Neural cell (in vitro differentiated cells): ENCODE results near the gene BICRAL. TPM values are rescaled to one million over a fixed set of nuclear protein-coding genes. Genes with fewer than 3 reads are reported as not detected.

Source experiments
- H2AFZ ChIP-seq: fragments of 200-600, 300-800 bp; sonication (generic), shearing (Covaris generic); 2 replicates; pipeline ENCODE4 v1.6.0; 2014; ENCODE audit warnings: low read depth, mild to moderate bottlenecking, antibody characterized with exemption, low read length, moderate library complexity
- H3F3A ChIP-seq: fragments of 200-600 bp; shearing (Covaris generic); 2 replicates; pipeline ENCODE4 v1.6.1; 2016; ENCODE audit warnings: mild to moderate bottlenecking, moderate library complexity, mixed read lengths, antibody characterized with exemption, low read length; ENCODE audit not compliant: insufficient read depth, poor library complexity, severe bottlenecking
- H3K27ac ChIP-seq: fragments of 200-600, 300-800 bp; sonication (generic), shearing (Covaris generic); 2 replicates; pipeline ENCODE4 v1.5.1; 2014; ENCODE audit warnings: mild to moderate bottlenecking, low read length, moderate library complexity
- H3K27me3 ChIP-seq: fragments of 300-800, 200-600 bp; sonication (generic), shearing (Covaris generic); 2 replicates; pipeline ENCODE4 v1.6.0; 2014; ENCODE audit warnings: mild to moderate bottlenecking, low read depth, low read length, moderate library complexity; ENCODE audit not compliant: insufficient read depth
- H3K36me3 ChIP-seq: fragments of 300-800, 200-600 bp; sonication (generic), shearing (Covaris generic); 2 replicates; pipeline ENCODE4 v1.5.1; 2014; ENCODE audit warnings: mild to moderate bottlenecking, antibody characterized with exemption, low read length, moderate library complexity; ENCODE audit not compliant: insufficient read depth
- H3K4me2 ChIP-seq: fragments of 300-800, 200-600 bp; sonication (generic), shearing (Covaris generic); 2 replicates; pipeline ENCODE4 v1.6.0; 2014; ENCODE audit warnings: mild to moderate bottlenecking, low read length
- H3K4me3 ChIP-seq: fragments of 300-800, 200-600 bp; sonication (generic), shearing (Covaris generic); 2 replicates; pipeline ENCODE4 v1.5.1; 2014; ENCODE audit warnings: mild to moderate bottlenecking, low read length, moderate library complexity
- H3K79me2 ChIP-seq: fragments of 200-600 bp; shearing (Covaris generic); replicated peaks from 2 replicates; pipeline ENCODE4 v1.6.0; 2014; ENCODE audit warnings: mild to moderate bottlenecking, low read length, moderate library complexity; ENCODE audit not compliant: insufficient read depth
- H3K9ac ChIP-seq: fragments of 300-800, 200-600 bp; sonication (generic), shearing (Covaris generic); 2 replicates; pipeline ENCODE4 v1.6.1; 2016; ENCODE audit warnings: mild to moderate bottlenecking, low read length, mixed read lengths
- H3K9me2 ChIP-seq: fragments of 200-600 bp; shearing (Covaris generic); 2 replicates; pipeline ENCODE4 v1.6.1; 2016; ENCODE audit warnings: mild to moderate bottlenecking, low read length, mixed read lengths; ENCODE audit not compliant: insufficient read depth
- H3K9me3 ChIP-seq: fragments of 200-600, 300-800 bp; sonication (generic), shearing (Covaris generic); 2 replicates; pipeline ENCODE4 v1.6.1; 2016; ENCODE audit warnings: mild to moderate bottlenecking, mixed run types, low read length, moderate library complexity, mixed read lengths
- H4K20me1 ChIP-seq: fragments of 200-600 bp; shearing (Covaris generic); 2 replicates; pipeline ENCODE4 v1.6.1; 2016; ENCODE audit warnings: mild to moderate bottlenecking, mixed run types; ENCODE audit not compliant: insufficient read depth
- EP300 ChIP-seq: fragments of 450-650 bp; conservative IDR thresholded peaks from 2 replicates; pipeline ENCODE4 v1.6.1; 2014; ENCODE audit warnings: antibody characterized with exemption, mild to moderate bottlenecking, moderate library complexity; ENCODE audit not compliant: poor library complexity, severe bottlenecking
- EZH2 ChIP-seq: fragments of 200-600, 300-800 bp; shearing (Covaris generic), sonication (generic); IDR thresholded peaks from 2 replicates; pipeline ENCODE4 v1.6.1; 2014; ENCODE audit warnings: antibody characterized with exemption, low read length, borderline replicate concordance, mild to moderate bottlenecking; ENCODE audit not compliant: insufficient read depth, poor library complexity, severe bottlenecking
- MXI1 ChIP-seq: fragments of 450-650 bp; conservative IDR thresholded peaks from 2 replicates; pipeline ENCODE4 v1.6.1; 2014; ENCODE audit warnings: antibody characterized with exemption, mild to moderate bottlenecking; ENCODE audit not compliant: poor library complexity, severe bottlenecking
- POLR2AphosphoS5 ChIP-seq: IDR thresholded peaks from 2 replicates; pipeline ENCODE4 v1.6.1; 2012
- RAD21 ChIP-seq: fragments of 450-650 bp; conservative IDR thresholded peaks from 2 replicates; pipeline ENCODE4 v1.6.1; 2014; ENCODE audit warnings: antibody characterized with exemption, mild to moderate bottlenecking, moderate library complexity
- SMC3 ChIP-seq: fragments of 450-650 bp; conservative IDR thresholded peaks from 2 replicates; pipeline ENCODE4 v1.6.1; 2014; ENCODE audit warnings: antibody characterized with exemption, mild to moderate bottlenecking, moderate library complexity; ENCODE audit not compliant: poor library complexity
- TAF1 ChIP-seq: IDR thresholded peaks from 2 replicates; pipeline ENCODE4 v1.6.1; 2012; ENCODE audit warnings: low read depth
- polyA plus RNA-seq: library from polyadenylated mRNA; depleted of rRNA; stranded (reverse); fragments of >200 nt; gene quantifications from 2 replicates; pipeline ENCODE4 v1.2.3, GENCODE V29; 2014
- TF ChIP-seq, protein P1 (sequence below): IDR thresholded peaks from 2 replicates; pipeline ENCODE4 v1.6.1; 2012; ENCODE audit warnings: borderline replicate concordance
- TF ChIP-seq, protein P2 (sequence below): fragments of 450-650 bp; IDR thresholded peaks from 2 replicates; pipeline ENCODE4 v1.5.1; 2014; ENCODE audit warnings: antibody characterized with exemption, mild to moderate bottlenecking, moderate library complexity; ENCODE audit not compliant: poor library complexity, severe bottlenecking

BICRAL gene
- polyA plus RNA-seq, 1 donor from 2014 or later: 6.7 TPM

DNA sequence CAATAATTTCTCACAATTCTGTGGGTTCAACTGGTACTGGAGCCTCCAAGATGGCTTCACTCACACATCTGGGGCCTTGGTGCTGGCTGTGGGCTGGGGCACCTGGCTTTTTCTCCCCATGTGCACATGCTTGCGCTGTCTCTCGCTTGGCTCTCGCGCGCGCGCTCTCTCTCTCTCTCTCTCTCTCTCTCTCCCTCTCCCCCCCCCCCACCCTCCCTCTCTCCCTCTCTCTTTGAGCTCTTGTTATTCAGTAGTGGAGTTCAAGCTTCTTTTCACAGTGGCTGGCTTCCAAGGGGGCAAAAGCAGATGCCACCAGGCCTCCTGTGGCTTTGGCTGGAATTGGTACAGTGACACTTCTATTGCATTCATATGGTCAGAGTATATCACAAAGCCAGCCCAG, 25.1 kb upstream of the BICRAL start:
- no peak overlapping the region for H2AFZ ChIP-seq
- no peak overlapping the region for H3K9ac ChIP-seq
- no peaks in the 10 kb centered on the region for H3K27me3 ChIP-seq
- H3K79me2 ChIP-seq: no peaks in the 10 kb centered on the region
- H3K27ac ChIP-seq: no peak overlapping the region
- TF ChIP-seq POLR2AphosphoS5: no peak
- TF ChIP-seq, protein P1, sequence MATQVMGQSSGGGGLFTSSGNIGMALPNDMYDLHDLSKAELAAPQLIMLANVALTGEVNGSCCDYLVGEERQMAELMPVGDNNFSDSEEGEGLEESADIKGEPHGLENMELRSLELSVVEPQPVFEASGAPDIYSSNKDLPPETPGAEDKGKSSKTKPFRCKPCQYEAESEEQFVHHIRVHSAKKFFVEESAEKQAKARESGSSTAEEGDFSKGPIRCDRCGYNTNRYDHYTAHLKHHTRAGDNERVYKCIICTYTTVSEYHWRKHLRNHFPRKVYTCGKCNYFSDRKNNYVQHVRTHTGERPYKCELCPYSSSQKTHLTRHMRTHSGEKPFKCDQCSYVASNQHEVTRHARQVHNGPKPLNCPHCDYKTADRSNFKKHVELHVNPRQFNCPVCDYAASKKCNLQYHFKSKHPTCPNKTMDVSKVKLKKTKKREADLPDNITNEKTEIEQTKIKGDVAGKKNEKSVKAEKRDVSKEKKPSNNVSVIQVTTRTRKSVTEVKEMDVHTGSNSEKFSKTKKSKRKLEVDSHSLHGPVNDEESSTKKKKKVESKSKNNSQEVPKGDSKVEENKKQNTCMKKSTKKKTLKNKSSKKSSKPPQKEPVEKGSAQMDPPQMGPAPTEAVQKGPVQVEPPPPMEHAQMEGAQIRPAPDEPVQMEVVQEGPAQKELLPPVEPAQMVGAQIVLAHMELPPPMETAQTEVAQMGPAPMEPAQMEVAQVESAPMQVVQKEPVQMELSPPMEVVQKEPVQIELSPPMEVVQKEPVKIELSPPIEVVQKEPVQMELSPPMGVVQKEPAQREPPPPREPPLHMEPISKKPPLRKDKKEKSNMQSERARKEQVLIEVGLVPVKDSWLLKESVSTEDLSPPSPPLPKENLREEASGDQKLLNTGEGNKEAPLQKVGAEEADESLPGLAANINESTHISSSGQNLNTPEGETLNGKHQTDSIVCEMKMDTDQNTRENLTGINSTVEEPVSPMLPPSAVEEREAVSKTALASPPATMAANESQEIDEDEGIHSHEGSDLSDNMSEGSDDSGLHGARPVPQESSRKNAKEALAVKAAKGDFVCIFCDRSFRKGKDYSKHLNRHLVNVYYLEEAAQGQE: no peak
- no peak for TF ChIP-seq TAF1
- TF ChIP-seq SMC3: no peak
- no peak for TF ChIP-seq RAD21
- TF ChIP-seq, protein P2, sequence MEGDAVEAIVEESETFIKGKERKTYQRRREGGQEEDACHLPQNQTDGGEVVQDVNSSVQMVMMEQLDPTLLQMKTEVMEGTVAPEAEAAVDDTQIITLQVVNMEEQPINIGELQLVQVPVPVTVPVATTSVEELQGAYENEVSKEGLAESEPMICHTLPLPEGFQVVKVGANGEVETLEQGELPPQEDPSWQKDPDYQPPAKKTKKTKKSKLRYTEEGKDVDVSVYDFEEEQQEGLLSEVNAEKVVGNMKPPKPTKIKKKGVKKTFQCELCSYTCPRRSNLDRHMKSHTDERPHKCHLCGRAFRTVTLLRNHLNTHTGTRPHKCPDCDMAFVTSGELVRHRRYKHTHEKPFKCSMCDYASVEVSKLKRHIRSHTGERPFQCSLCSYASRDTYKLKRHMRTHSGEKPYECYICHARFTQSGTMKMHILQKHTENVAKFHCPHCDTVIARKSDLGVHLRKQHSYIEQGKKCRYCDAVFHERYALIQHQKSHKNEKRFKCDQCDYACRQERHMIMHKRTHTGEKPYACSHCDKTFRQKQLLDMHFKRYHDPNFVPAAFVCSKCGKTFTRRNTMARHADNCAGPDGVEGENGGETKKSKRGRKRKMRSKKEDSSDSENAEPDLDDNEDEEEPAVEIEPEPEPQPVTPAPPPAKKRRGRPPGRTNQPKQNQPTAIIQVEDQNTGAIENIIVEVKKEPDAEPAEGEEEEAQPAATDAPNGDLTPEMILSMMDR: no peak
- TF ChIP-seq EP300: no peak
- no peak for TF ChIP-seq MXI1
- TF ChIP-seq EZH2: no peak
- no peak overlapping the region for H3K4me3 ChIP-seq
- H3K36me3 ChIP-seq: no peaks in the 10 kb centered on the region
- H3K4me2 ChIP-seq: no peak overlapping the region
- no peaks in the 10 kb centered on the region for H3F3A ChIP-seq
- H4K20me1 ChIP-seq: no peaks in the 10 kb centered on the region
- H3K9me2 ChIP-seq: no peaks in the 10 kb centered on the region
- no peaks in the 10 kb centered on the region for H3K9me3 ChIP-seq

DNA sequence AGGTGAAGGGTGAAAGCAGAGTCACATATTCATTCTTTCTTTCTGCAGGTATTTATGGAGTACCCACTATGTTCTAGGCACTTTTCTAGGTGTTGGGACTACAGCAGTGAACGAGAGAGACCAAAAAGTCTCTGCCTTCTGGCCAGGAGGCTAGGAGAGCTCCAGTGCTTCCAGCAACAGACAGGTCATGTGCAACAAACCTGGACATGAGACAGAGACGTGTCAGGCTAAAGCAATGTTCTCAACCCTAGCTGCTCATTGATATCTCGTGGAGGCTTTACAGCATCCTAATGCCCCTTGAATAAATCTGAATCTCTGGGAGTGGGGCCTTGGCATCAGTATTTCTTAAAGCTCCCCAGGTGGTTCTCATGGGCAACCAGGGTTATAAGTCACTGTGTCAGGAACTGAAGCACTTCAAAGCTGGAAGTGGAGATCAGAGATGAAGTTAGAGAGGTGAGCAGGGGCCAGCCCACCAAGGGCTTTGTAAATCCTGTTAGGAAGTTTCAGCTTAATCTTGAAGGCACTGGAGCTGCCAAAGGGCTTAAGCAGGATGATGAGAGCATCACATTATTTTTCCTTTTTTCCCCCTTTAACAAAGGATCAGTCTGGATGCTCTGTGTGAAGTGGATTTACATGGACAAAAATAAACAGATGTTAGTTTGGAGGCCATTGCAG, 23.0 kb upstream of the BICRAL start:
- no peaks in the 10 kb centered on the region for H4K20me1 ChIP-seq
- H3K27ac ChIP-seq: no peak overlapping the region

More for the DNA sequence above, 23.0 kb upstream of the BICRAL start:
- Histone ChIP-seq H3K9me2 (no peaks in the 10 kb centered on the region), H3F3A (no peaks in the 10 kb centered on the region), H3K9ac (no peak overlapping the region), H3K4me3 (no peak overlapping the region), H3K27me3 (no peaks in the 10 kb centered on the region), H3K79me2 (no peaks in the 10 kb centered on the region), H2AFZ (no peak overlapping the region), H3K4me2 (no peak overlapping the region), H3K9me3 (no peaks in the 10 kb centered on the region), H3K36me3 (no peaks in the 10 kb centered on the region)
- TF ChIP-seq EP300 (no peak), POLR2AphosphoS5 (no peak), EZH2 (no peak)
- TF ChIP-seq, protein P2: no peak
